C4-2B (cell line): Measurements from ENCODE around the gene TMX2.
A peak's percentile ranks its signal among the peaks of the same experiment; 100 is the strongest.

Experiments used
- H3K27ac ChIP-seq: fragments of 450-650 bp; 2 replicates; pipeline ENCODE4 v1.5.1; 2017
- ZFX ChIP-seq: fragments of 450-650 bp; IDR thresholded peaks from 2 replicates; pipeline ENCODE4 v1.6.1; 2017
- TF ChIP-seq, protein P1 (sequence below): fragments of 450-650 bp; conservative IDR thresholded peaks from 2 replicates; pipeline ENCODE4 v1.5.1; 2017; ENCODE audit warnings: mild to moderate bottlenecking

TMX2 gene

DNA sequence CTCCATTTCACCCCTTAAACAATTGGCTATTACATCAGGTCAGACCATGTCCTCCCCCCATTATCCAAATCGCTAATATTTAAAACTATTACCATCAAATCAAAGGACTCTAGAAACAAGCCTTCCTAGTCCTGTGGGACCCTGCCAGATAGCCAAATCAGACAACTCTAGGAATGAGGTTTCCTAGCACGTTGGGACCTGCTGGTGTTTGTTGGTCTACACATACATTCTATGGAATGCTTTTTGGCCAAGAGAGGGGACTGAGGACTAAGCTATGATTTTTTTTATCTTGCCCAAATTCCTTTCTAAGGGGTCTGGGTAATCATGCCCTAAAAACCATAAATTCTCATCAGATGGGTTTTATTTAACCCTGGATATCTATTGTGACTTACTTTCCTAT is 14.8 kb downstream of the TMX2 start:
- H3K27ac ChIP-seq: no peak overlapping the region
- no peak for TF ChIP-seq ZFX
- TF ChIP-seq, protein P1, sequence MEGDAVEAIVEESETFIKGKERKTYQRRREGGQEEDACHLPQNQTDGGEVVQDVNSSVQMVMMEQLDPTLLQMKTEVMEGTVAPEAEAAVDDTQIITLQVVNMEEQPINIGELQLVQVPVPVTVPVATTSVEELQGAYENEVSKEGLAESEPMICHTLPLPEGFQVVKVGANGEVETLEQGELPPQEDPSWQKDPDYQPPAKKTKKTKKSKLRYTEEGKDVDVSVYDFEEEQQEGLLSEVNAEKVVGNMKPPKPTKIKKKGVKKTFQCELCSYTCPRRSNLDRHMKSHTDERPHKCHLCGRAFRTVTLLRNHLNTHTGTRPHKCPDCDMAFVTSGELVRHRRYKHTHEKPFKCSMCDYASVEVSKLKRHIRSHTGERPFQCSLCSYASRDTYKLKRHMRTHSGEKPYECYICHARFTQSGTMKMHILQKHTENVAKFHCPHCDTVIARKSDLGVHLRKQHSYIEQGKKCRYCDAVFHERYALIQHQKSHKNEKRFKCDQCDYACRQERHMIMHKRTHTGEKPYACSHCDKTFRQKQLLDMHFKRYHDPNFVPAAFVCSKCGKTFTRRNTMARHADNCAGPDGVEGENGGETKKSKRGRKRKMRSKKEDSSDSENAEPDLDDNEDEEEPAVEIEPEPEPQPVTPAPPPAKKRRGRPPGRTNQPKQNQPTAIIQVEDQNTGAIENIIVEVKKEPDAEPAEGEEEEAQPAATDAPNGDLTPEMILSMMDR: no peak

DNA sequence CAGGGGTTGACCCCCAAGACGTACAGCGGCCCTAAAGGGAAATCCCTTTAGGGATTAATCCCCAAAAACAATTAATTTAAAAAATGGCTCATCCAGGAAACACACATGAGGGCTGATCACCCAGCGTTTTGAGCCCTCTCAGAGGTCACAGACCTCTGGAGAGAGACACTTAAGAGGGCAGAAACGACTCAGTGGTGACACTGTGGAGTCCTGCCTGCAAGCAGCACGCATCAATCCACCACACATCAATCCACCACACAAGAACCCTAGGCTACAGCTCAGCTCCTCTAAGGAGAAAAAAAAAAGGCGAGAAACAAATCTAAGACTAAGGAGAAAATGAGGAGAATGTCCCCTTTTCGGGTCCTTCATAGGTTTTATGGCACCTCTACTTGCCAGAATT is 16.4 kb downstream of the TMX2 start:
- no peak for TF ChIP-seq ZFX
- TF ChIP-seq, protein P1: no peak

DNA sequence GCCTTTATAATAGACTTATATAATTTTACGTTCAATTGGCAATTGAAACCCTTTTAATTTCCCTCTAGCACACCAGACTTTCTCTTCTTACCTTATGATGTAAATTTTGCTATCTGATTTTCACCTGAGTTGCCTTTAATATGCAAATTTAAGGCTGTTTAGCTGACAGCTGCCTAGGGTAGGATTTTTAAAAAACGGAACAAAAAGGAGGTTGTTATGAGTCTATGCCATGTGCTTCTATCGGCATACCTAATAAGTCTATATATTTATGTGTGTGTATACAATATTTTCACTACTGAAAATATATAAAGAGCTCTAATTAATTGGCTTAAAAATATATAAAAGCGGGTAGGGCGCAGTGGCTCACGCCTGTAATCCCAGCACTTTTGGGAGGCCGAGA is 17.1 kb downstream of the TMX2 start:
- TF ChIP-seq ZFX: no peak
- no peak overlapping the region for H3K27ac ChIP-seq

More for the DNA sequence above, 16.4 kb downstream of the TMX2 start:
- no peak overlapping the region for H3K27ac ChIP-seq

DNA sequence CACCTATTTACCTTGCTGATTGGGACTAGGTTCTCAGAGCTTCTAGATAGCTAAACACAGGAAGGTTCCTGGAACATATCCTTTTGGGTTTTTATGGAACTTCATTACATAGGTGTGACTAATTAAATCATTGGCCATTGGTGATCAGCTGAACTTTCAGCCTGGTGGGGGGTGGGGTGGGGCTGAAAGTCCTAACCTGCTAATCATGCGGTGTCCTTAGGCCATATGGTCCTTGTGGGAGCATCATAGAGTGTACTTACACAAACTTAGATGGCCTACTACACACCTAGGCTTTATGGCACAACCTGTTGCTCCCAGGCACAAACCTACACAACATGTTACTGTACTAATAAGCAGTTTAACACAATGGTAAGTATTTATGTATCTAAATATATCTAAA is 20.3 kb downstream of the TMX2 start:
- H3K27ac ChIP-seq: no peak overlapping the region

DNA sequence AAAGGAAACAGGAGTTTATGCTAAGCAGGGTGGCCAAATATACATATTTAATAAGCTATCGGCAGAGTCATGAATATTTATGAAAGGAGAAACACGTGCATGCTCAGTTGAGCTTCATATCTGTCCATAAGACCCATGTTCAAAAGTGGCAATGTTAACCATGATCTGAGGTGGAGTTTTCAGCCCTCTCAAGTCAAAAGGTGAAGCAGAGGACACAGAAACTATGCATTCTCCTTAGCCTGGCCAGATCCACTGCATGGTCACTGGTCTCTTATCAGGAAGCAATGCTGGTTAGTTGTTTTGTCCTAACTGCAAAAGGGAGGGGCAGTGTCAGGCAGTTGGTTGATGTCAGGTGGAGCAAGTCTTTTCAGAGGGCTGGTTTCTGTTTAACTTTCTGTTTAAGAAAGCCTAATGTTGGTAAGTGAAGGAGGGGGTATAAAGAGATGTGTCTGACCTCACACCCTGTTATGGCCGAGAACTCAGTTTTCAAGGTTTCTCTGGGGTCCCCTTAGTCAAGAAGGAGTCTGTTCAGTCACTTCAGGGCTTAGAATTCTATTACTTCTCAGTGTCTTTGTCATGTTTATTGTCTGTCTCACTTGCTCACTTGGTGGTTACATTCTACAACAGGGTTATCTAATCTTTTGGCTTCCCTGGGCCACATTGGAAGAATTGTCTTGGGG is 23.4 kb downstream of the TMX2 start:
- no peak overlapping the region for H3K27ac ChIP-seq
- no peak for TF ChIP-seq ZFX
- TF ChIP-seq, protein P1: no peak

More for the DNA sequence above, 20.3 kb downstream of the TMX2 start:
- TF ChIP-seq, protein P1: no peak

DNA sequence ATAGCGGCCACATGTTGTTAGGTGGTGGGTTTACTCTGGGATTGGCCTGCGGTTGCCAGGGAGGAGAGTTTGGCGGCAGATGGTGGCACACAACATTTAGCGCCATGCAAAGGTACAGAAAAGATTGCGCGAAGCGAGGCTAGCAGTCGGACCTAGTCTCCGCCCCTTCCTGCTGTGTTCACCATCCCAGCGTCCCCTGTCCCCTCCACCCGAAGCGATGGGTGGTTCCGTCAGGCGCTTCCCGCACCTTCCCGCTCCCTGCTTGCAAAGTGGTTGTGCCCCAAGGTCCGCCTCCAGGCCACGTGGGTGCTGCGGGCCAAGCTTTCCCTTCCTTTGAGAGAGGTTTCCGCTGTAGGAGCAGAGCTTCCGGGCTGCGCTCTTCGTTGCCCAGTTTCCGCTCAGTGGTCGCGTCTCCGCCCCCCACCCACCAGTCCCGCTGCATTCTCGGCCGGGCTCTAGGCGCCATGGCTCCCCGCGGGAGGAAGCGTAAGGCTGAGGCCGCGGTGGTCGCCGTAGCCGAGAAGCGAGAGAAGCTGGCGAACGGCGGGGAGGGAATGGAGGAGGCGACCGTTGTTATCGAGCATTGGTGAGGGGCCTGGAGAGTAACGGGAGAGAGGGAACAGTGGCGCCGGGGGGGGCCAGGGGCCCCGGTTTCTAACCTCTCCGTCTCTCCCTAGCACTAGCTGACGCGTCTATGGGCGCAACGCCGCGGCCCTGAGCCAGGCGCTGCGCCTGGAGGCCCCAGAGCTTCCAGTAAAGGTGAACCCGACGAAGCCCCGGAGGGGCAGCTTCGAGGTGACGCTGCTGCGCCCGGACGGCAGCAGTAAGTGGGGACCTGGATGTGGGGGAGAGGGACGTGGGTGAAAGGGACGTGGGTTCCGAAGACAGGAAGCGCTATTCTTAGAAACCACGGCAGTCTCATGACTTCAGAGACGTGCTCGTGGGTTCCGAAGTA is 29.0 kb downstream of the TMX2 start, which contains the start of gene SELENOH:
SELENOH (plus strand) TSS at position 360 of the 955 bp plus-strand sequence; CDS start at position 465, 105 bp downstream.
- TF ChIP-seq, protein P1: no peak
- TF ChIP-seq ZFX: peak; percentile 43
- H3K27ac ChIP-seq: peak within 1 kb of the TSS; percentile 85

DNA sequence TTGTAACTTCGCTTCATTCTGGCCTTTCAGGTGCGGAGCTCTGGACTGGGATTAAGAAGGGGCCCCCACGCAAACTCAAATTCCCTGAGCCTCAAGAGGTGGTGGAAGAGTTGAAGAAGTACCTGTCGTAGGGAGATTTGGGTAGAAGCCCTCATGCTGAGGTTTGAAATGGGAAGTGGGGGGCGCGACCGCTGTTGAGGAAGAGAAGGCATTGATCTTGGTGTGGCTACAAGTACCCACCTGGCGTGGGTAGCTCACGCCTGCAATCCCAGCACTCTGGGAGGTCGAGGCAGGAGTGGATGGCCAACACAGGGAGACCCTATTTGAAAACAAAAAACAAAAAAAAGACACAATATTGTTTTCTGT is 29.7 kb downstream of the TMX2 start:
- H3K27ac ChIP-seq: peak overlapping the region; percentile 85
- TF ChIP-seq, protein P1: no peak
- no peak for TF ChIP-seq ZFX
